T-helper 2 cell treated with Interferon-gamma antibody and Interleukin-4, amounts not matched to agents 100 ng/mL and 5 ng/mL, for 36 hours (primary cell): ENCODE data around the gene HOXD8. TPM values are rescaled to one million over a fixed set of nuclear protein-coding genes. Genes with fewer than 3 reads are reported as not detected.

Experiments used
- intact Hi-C: fragments of 100-400 bp; cut with micrococcal nuclease; formaldehyde crosslinking; loops from one replicate; pipeline ENCODE4 v1.15.1; 2023
- total RNA-seq: library from RNA; stranded (reverse); gene quantifications from 2 replicates; pipeline ENCODE4 v1.2.3, GENCODE V29; 2022

HOXD8 gene
- total RNA-seq = not detected in 2 replicates

DNA sequence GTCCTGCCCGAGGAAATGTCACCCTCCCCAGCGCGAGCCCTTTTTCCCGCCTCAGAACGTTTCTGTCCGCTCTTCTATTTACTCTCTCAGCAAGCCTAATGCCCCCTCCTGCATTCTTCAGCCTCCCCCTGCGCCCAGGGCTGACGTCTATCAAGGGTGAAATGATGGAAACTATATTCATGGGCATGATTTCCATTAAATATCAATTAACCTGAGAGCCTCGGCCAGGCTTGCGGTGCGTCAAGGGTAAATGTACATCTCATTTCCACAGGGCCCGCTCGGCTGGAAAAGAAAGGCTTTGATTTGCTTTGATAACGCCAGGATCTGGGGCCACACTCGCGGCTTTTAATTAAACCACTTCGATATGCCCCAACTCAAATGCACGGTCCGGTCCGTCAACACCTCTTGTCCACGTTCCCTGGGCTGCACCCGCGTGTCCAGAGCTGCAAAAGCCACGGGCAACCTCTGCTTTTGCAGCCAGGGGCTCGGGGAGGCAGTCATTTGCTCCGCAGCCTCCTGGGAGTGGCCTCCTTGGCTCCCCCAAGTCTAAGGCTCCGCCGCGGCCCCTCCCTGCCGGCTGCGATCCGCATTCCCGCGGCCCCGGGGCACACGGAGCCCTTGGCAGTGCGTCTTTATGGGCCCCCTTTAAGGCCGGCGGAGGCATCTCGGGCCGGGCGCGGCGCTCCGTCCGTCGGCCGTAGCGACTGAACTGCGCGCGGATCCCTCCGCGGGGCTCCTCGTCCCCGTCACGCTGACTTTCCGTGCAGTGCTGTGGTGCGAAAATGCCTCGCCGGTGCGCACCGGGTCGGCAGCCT is at the start of gene HOXD8:
HOXD8 (plus strand) TSS at position 724 of the 815 bp plus-strand sequence. CDS start 662 bp downstream, outside the sequence.
- intact Hi-C loops = no loop called here

DNA sequence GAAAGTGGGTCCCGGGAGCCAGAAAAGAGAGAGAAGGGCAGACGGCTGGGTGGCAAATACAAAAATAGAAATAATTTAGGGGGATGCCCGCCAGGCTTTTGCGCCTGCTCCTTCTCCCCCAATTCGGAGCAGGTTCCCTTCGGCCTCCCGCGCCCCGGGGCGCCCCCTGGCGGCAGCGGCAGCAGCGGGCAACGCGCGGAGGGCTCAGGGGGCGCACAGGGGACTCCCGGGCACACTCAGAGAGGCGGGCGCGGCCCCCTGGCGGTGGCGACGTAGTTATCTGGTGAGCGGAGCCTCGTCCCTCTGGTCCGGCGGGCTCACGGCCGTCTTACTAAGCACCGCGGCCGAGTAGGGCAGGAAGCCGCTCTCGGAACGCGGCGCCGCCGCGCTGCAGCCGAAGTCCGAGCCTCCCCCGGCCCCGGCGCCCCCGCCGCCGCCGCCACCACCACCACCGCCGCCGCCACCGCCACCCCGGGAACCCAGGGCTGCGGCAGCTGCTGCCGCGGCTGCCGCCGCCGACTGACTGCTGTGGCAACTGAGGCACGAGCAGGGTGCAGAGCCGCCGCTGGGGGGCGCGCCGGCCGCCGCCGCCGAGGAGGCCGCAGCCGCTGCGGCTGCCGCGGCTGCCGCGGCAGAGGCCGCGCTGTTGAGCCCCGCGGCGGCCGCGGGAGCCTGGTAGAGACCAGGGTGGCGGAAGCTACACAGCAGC is 49.5 kb upstream of the HOXD8 start:
- intact Hi-C loops = loop anchor here (2.0 to 5.0 kb wide), 3 partner anchors 32 to 1748 kb away; partner anchors contain the start of gene SP9

DNA sequence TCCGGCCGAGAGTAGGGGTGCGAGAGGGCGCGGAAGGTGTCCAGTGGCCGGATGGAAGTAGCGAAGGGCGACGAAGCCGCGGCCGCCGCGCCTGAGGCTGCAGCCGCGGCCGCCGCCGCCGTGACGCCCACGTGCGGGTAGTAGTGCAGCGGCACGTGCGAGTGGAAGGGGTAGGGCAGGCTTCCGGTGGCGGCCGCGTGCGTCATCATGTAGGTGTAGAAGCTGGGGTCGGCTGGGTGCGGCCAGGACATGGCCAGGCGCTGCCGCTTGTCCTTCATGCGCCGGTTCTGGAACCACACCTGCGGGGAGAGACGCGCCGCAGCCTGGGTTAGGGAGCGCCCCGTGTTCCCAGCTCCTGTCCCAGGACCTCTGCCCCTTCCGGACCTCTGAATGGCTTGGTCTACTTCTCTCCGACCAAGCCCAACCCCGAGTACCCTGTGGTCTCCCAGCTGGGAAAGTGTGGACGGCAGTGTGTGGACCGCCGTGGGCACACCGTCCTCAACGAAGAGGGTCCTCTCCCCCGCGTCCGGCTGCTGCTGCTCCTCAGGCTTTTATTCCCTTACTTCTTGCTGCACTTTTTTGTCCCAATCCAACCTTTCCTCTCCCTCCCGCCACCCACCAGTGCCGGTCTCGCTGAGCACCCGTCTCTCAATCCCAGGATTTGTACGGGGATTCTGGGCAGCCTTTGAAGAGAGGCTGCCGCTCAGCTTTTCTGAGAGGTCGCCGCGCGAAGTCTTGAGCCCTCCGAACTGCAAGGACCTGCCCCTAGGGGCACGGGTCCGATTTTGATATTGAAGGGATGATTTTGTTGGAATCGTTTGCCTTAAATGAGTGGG is 48.7 kb upstream of the HOXD8 start:
- intact Hi-C loops = loop anchor here (2.0 to 5.0 kb wide), 2 partner anchors 78 to 1748 kb away; partner anchors contain the start of gene SP9

DNA sequence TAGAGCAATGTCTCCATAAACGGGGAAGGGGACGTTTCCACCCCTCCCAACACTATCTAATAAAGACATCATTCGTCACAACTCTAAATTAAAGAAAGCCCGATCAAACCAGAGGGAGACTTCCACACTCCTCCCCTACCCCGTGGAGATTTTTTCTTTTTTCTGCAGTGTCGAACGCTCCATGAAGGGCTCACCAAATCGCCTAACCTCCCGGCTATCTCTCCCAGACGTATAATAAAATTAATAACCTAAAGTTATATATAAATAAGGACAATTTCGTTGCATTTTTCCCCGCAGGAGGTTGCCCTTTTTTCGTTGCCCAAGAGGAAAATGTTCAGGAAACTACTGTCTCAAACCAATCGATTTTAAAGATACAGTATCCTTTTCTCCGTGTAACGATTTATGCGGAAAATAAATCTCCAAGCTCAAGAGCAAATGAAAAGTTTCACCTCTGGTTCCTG is 48.1 kb upstream of the HOXD8 start:
- intact Hi-C loops = loop anchor here (2.0 to 5.0 kb wide), 2 partner anchors 77 to 1749 kb away; partner anchors contain the start of gene SP9

DNA sequence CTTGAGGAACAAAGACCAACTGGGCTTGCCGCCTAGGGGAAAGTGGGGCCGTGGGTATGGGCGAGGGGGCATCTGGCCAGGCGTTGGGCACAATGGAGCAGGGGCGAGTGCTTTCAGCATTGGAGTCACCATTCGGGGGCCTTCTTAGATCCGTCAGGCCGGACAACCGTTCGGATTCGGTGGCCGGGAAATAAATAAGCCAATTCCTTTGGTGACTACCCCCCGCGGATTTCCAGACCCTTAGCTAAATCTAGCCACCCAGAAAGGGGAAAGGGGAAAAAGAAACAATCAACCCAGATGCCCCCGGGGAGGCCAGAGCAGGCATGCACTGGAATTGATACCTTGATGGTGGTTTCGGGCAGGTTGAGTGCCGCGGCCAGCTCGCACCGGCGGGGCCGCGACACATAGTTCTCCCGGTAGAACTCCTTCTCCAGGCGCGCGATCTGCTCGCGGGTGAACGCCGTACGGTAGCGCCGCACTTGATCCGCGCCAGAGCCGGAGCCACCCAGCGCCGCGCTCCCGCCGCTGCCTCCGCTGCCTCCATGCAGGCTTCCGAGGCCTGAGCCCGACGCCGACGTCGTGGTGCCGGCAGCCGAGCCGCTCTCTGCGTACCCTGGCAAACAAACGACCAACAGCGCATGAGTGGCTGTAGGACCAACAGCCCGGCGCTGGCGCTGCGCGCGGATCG is 47.5 kb upstream of the HOXD8 start:
- intact Hi-C loops = loop anchor here (2.0 to 5.0 kb wide), 3 partner anchors 49 to 1750 kb away; partner anchors contain the start of gene SP9

DNA sequence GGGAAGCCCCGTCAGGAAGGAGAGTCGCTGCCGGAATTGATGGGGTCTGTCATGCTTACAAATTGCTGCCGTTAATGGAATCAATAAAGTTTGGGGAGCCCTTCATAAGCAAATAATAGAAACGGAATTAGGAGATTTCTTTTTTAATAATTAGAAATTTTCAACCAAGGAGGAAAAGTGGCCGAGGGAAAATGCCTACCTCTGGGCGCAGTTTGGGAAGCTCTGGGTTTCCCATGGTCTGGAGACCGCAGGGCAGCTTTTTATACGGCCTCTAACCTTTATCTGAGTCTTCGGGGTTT is 47.0 kb upstream of the HOXD8 start:
- intact Hi-C loops = loop anchor here (2.0 to 5.0 kb wide), 2 partner anchors 48 to 1750 kb away; partner anchors contain the start of gene SP9

DNA sequence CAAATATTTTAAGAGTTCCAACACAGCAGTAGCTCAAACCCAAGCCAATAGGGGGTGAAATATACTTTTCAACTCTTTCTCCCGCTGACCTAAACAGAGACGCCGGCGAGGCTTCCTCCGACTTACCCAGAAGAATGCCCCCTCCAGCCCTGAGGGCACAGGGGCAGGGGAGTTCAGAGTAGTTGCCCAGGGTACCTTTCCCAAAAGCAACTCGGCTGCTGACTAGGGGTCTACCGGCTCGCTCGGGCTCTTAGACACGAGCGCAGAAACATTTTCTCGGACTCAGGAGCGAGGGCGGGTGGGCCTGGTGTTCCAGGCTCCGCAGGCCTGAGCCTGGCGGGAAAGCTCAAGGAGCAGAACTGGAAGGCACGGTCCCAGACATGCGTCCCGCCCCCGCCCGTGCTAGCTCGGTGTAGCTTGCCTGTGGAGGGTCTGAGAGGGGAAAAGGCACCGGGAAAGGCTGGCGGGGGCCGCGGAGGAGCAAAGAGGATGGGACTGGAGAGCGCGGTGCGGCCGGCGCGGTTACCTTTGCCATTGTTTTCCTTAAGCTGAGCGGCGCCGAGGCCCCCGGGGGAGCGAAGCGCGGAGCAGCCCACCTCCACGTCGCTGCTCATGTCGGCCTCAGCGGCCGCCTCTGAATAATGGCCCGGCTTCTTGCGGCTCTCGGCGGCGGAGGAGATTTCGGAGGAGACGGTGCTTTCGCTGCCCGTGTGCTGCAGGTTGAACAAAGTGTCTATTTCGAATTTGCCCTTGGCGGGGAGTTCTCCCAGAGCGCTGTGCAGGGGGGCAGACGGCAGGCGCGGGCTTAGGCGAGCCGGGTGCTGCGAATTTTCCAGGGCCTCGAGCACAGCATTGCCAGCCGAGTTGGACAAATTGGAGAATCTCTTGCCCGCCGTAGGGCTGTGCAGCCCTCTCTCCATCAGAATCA is 46.4 kb upstream of the HOXD8 start:
- intact Hi-C loops = loop anchor here (2.0 to 5.0 kb wide), 2 partner anchors 48 to 1751 kb away; partner anchors contain the start of gene SP9

DNA sequence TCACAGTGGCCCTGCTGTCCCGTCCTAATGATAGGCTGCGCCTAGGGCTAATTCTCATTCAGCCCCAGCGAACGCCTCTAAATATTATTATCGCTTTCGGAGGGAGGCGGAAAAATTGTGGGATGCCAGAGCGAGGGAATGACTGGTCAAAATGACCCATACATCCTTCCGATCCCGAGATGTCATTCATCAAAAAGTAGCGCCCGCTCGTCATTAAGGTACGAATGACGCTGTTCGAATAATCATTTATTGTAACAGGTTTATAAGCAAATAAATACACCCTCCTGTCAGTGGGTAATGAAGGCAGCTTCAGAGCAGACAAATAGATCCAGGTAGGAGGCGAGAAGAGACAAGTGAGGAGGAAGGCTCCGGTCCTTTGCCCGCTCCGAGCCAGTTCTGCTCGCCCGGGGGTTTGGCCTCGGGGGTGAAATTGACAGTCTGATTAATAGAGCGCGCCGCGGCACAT is 45.7 kb upstream of the HOXD8 start, which contains the start of gene EVX2:
EVX2 (minus strand) TSS at position 167 of the 466 bp plus-strand sequence. CDS start 186 bp downstream, outside the sequence.
- intact Hi-C loops = loop anchor here (2.0 to 5.0 kb wide), 3 partner anchors 15 to 1752 kb away; partner anchors contain the start of genes HOXD12 and SP9

DNA sequence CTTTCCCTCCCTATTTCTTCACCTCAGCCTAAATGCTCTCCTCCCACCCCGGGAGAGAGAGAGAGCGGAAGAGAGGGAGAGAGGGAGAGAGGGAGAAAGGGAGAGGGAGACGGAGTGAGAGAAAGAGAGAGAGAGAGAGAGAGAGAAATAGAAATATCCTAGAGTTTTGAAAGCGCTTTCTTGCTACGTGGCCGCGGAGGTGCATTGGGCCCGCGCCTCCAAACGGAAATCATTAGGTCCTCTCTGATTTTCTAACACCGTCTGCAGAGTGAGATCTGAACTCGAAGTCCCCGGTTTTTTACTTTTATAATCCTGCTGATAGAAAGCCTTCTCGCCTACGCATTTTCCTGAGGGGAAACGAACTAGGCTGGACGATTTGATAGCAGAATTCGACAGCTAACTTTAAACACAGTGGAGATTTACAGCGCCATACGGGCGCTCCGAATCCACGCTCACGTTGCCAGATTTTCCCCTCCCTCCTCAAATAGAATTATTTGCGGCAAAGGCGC is 44.8 kb upstream of the HOXD8 start:
- intact Hi-C loops = loop anchor here (2.0 to 5.0 kb wide), 2 partner anchors 14 to 1752 kb away; partner anchors contain the start of genes HOXD12 and SP9

DNA sequence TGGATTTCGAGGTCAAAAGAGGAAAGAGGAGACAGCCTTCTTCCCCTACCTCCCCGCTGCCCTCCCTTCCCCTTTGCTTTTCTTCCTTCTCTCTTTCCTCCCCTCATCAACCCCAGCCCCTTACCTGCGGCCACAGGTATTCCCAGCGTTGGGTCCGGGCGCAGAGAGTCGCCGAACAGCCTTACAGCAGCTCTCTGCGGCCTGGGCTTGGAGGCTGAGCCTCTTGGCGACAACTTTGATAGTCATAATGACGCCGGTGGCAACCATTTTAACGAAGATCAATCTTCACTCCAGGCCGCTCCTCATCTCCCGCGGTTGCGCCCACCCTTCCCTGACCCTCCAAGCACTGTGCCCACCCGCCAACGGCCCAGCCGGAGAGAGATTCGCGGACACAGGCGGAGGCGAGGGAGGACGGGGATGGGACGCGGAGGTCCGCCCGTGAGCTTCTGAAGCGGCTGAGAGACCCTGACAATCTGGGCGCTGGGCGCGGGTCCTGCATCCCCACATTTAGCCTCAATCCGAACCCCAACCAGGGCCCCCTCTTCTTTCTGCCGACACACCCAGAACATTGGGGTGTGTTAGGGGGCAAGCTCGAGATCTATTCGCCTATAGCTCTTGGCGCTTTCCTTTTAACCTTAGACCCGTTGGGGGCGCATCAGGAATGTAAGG is 44.3 kb upstream of the HOXD8 start:
- intact Hi-C loops = loop anchor here (2.0 kb wide), 1 partner anchor 14 kb away; the partner anchor contains the start of gene HOXD12

DNA sequence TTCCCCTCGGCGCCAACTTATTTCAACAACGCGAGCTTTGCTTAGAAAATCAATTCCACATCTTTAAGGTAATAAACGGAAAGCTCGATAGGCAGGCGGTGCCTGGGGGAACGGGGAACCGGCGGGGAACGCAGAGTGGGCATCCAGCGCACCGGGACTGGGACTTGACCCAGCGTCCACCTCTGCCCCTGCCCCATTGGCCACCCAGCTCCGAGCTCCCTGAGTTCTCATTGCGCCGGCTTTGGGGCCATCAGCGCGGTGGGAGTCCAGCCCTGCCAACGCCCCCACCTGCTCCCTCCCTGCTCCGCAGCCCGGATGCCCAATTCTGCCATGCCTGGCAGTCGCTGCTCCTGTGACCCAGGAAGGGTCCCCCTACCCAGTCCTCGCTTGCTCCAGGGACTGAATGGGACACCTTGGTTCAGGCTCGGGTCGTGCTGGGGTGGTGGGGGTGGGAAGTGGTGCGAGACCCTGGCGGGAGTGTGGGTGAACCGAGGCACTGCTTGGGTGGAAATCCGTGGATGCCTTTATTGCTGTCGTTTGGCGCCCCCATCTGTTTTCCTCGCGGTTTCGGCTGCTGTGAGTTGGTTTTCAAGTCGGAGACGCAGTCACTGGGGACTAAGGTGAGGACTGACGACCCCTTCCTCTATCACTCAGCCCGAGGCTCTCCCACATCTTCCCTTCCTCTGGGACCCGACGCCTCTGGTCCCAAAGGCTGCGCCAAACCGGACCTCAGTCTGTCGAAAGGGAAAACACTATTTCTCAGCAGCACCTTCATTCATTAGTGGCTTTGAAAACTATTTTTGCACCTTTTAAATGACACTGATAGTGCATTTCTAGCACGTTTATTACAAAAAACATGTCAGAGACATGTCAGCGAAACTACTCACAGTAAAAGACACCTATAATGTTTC is 43.4 kb upstream of the HOXD8 start:
- intact Hi-C loops = loop anchor here (2.0 kb wide), 1 partner anchor 13 kb away; the partner anchor contains the start of gene HOXD12

DNA sequence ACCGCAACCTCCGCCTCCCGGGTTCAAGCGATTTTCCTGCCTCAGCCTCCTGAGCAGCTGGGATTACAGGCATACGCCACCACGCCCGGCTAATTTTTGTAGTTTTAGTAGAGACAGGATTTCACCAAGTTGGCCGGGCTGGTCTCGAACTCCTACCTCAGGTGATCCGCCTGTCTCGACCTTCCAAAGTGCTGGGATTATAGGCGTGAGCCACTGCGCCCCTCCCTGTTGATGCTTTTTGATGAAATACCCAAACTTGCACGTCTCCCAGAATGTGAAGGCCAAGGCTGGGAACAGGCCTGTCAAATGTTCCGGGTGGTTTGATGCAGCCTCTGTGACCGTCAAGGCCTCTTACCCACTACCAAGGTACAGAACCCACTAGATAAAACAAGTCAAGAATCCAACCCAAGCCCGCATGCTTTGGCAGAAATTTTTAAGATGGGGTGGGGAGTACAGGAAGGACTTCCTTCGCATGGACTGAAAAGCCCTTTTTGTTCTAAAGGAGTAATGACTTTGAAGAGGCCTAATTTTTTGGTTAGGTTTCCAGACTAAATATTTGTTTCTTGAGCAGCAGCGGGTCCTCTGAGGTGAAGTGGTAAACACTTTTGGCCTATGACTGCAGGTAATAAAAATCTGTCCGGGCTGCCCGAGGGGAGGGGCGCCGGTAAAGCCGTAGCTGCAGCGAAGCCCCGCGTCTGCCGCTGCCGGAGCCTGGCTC is 42.0 kb upstream of the HOXD8 start:
- intact Hi-C loops = loop anchor here (1.0 to 2.0 kb wide), 2 partner anchors 23 to 397 kb away; no protein-coding TSS in a partner anchor

DNA sequence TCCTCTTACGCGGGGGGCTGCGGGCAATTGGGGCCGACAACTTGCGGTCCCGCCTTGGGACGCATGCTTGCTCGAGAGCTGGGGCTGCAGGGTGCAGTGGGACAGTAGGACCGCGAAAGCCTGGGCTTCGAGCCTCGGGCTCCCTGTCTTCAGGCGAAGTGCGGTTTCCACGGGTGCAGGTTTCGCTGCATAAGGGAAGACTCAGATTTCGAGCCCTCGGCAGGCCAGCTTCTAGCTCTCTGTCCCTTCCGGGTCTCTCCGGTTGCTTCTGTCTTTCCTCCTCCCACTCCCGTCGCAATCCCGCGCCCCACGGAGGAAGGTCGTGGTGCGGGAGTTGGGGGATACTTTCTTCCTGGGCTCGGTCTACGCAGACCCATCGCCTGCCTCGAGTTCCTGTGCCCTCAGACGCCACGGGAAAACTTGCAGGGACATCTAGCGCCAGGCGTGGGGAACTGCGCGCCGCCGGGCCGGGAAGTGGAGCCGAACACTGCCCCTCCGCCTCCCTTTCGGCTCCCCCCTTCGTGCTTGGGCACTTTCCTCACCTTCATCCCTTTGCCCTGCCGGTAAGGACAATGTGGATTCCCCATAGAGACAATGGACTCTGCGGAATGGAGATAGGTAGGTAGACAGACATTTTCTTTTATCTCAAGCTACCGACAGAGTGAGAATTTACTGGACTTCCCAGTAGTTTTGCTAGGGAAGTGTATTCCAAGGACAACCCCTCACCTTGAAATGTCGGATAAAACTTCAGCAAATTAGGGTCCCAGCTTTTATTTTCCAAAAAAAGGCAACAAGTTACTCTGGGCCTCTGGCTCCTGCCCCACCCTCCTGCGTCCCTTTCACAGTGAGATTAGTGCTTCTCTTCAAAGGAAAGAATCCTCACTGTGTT is 41.2 kb upstream of the HOXD8 start:
- intact Hi-C loops = loop anchor here (1.0 to 2.0 kb wide), 2 partner anchors 23 to 398 kb away; no protein-coding TSS in a partner anchor

DNA sequence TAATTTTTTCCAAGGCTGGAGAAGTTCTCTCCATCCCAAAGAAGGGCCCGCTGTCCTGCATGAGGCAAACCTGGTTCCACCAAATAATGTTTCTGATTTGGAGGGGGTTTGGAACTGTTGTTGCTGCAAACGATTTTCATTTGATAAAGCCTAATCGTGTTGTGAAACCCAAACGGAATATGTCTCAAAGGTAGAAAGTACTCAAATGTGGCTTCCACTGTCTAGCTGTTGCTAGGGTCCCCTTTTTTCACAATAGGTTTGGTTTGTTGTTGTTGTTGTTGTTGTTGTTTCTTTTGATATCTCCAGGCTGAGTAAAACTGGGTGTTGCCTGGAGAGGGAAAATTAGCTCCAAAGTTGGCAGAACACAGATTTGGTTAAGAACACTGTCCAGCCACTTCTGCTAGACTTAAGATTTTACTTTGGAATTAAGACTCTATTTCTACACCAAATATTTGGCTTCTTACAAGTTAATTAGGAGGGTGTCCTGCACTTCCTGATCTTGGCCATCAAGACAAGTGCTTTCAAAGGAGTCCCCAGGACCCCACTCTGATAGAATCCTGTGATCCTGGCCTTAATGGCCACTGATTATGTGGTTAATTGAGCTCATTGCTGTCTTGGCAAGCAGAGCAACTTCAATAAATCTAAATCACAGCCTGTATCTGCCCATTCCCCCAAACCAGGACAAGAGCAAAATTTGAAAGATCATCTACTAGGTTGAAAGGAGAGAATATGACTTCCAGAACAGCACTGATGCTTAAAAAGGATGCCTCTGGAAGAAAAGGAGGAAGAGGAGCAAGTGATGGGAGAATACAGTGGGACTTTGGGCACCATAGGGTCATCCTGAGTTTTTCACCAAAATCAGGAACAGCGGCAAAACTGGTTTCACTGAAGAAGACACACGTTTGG is 40.3 kb upstream of the HOXD8 start:
- intact Hi-C loops = loop anchor here (1.0 to 2.0 kb wide), 2 partner anchors 22 to 399 kb away; no protein-coding TSS in a partner anchor
